Pancreas (tissue), 10 donors: ENCODE data around the gene SLC8A1. TPM values are rescaled to one million over a fixed set of nuclear protein-coding genes. Genes with fewer than 3 reads are reported as not detected.

ENCODE experiments used
- ATAC-seq, 4 donors: fragments of 200-7000 bp; cut with Tn5 transposase; one replicate each; pipeline versions ENCODE4 v1.8.0 to v1.9.1; 2020; ENCODE audit warnings: mild to moderate bottlenecking in 4 of 4, moderate library complexity in 4 of 4
- DNase-seq, 6 donors: peaks; one replicate each; pipeline ENCODE4 v3.0.0-alpha.2; 2020
- FAIRE-seq: peaks from 2 replicates; lab custom pipeline; 2012; peaks lifted over from hg19 to GRCh38; lab: Jason Lieb, UNC
- H3K27ac ChIP-seq, 4 donors: fragments of 200-600 bp; sonication (generic); 1 replicate in 3 of 4; 2 replicates in 1 of 4; pipeline versions ENCODE4 v1.5.0 to v1.8.0; 2020
- H3K27me3 ChIP-seq, 4 donors: fragments of 200-600 bp; one replicate each; pipeline ENCODE4 v1.8.0; 2021
- H3K36me3 ChIP-seq, 3 donors: fragments of 200-600 bp; sonication (generic) in 1 of 3; one replicate each; pipeline versions ENCODE4 v1.5.0 to v1.8.0; 2020 to 2021
- H3K4me1 ChIP-seq, 3 donors: fragments of 200-600 bp; one replicate each; pipeline ENCODE4 v1.8.0; 2021
- H3K4me3 ChIP-seq, 4 donors: fragments of 200-600 bp; sonication (generic) in 2 of 4; one replicate each; pipeline versions ENCODE4 v1.5.0 to v1.8.0; 2020 to 2021
- H3K9me3 ChIP-seq, 4 donors: fragments of 200-600 bp; one replicate each; pipeline ENCODE4 v1.8.0; 2021
- CTCF ChIP-seq, 4 donors: fragments of 200-600 bp; sonication (generic) in 3 of 4; IDR thresholded peaks; one replicate each; pipeline versions ENCODE4 v1.5.0 to v1.8.0; 2021; ENCODE audit warnings: antibody characterized with exemption in 4 of 4
- WGBS, 2 donors: extraction: QIAGEN DNeasy Blood & Tissue Kit; methylation state at CpG; one replicate each; pipeline ENCODE4 v1.1.7; 2013; 5-methylcytosine and 5-hydroxymethylcytosine counted together
- intact Hi-C, 3 donors: fragments of 100-400 bp; cut with DNase I; formaldehyde crosslinking; loops; one replicate each; pipeline versions ENCODE4 v1.11.1 to v1.14.2; 2022
- polyA plus RNA-seq, 2 donors: library from polyadenylated mRNA; stranded (reverse); fragments of 200-250 nt; gene quantifications; one replicate each; pipeline ENCODE4 v1.2.3, GENCODE V29; 2013
- total RNA-seq, 6 donors: library from RNA; stranded (reverse); fragmentation: NEBNext Ultra II Directional in 4 of 6; extraction: Animal tissue kit (Norgen Biotek cat#: 25700) in 4 of 6; gene quantifications; one replicate each; pipeline versions ENCODE4 v1.2.1 to v1.2.4, GENCODE V29; 2021 to 2023
- donor health status: healthy with polysubstance abuse.
- donor health status: DM: no; HTN: no; CAD: no; lungs with moderate emphysema.
- donor health status: DM: no; HTN: no; CAD: no.
- donor health status: control.
- donor health status: control.
- donor health status: Bipolar disorder and iron deficiency.
- donor health status: DM: yes; HTN: yes; CAD: no.
- donor health status: DM: no; HTN: no; CAD: no.
- donor health status: DM: no; HTN: no; CAD: no.
- donor health status: DM: yes; HTN: yes; CAD: no.

Gene SLC8A1
- total and polyA plus RNA-seq, 8 donors: 0.19 to 12.4 (median 2.3) TPM

GRCh38 chr2:40181855-40182254 is 270.0 kb downstream of the SLC8A1 start:
- TF ChIP-seq CTCF (IDR thresholded peaks at IDR 0.05): no peak
- no peaks in the 10 kb centered on the region for H3K36me3 ChIP-seq
- FAIRE-seq (no peak), ATAC-seq (no peak), DNase-seq (no peak)
- H3K4me3 ChIP-seq: no peak overlapping the region
- 69 to 78% methylated on average over 3 of the region's 3 CpGs for WGBS, 2 donors
- H3K27me3 ChIP-seq: no peaks in the 10 kb centered on the region
- no peak overlapping the region for H3K27ac ChIP-seq
- H3K4me1 ChIP-seq: no peaks in the 10 kb centered on the region
- intact Hi-C loops: no loop called here
- no peaks in the 10 kb centered on the region for H3K9me3 ChIP-seq

DNA sequence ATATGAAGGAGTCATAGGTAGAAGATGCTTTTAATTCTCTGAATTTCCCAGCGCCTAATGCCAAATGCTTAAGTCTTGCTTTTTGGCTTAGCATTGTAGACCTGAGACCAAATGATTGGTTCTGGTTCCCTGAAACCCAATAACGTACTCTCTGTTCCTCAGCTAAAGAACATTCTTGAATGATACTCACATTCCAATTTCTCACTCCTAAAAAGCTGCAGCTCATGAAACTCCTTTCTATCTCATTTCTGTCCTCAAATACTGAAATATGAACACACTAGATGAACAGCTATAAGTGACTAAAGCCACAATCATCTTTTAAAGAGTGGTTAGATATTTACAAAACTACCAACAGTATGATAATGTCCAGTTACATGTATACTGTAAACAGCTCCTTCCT is 272.1 kb downstream of the SLC8A1 start:
- H3K27me3 ChIP-seq: no peaks in the 10 kb centered on the region
- H3K27ac ChIP-seq: no peak overlapping the region
- intact Hi-C loops: no loop called here
- FAIRE-seq (no peak), DNase-seq (no peak), ATAC-seq (no peak)
- no peaks in the 10 kb centered on the region for H3K9me3 ChIP-seq
- H3K4me3 ChIP-seq: no peak overlapping the region
- TF ChIP-seq CTCF (IDR thresholded peaks at IDR 0.05): no peak
- no peaks in the 10 kb centered on the region for H3K4me1 ChIP-seq
- WGBS, 2 donors: 79 to 94% methylated on average over 2 of the region's 2 CpGs
- no peaks in the 10 kb centered on the region for H3K36me3 ChIP-seq

GRCh38 chr2:40178971-40179370 is 272.9 kb downstream of the SLC8A1 start:
- Histone ChIP-seq H3K36me3 (no peaks in the 10 kb centered on the region), H3K27ac (no peak overlapping the region), H3K4me3 (no peak overlapping the region), H3K27me3 (no peaks in the 10 kb centered on the region), H3K9me3 (no peaks in the 10 kb centered on the region), H3K4me1 (no peaks in the 10 kb centered on the region)
- DNase-seq (no peak), FAIRE-seq (no peak), ATAC-seq (no peak)
- no peak for TF ChIP-seq CTCF (IDR thresholded peaks at IDR 0.05)
- intact Hi-C loops: no loop called here
- WGBS, 2 donors: 66 to 69% methylated on average over 3 of the region's 3 CpGs

- no peak for TF ChIP-seq CTCF (IDR thresholded peaks at IDR 0.05)
- H3K36me3 ChIP-seq: no peaks in the 10 kb centered on the region
- intact Hi-C loops: no loop called here
- no peaks in the 10 kb centered on the region for H3K9me3 ChIP-seq
- H3K27ac ChIP-seq: no peak overlapping the region
- no peaks in the 10 kb centered on the region for H3K27me3 ChIP-seq
- no peak for ATAC-seq
- DNase-seq: no peak
- 75 to 83% methylated on average over 6 of the region's 6 CpGs for WGBS, 2 donors
- FAIRE-seq: no peak
- H3K4me1 ChIP-seq: no peaks in the 10 kb centered on the region
- H3K4me3 ChIP-seq: no peak overlapping the region
These were observed 273.6 kb downstream of the SLC8A1 start for GRCh38 chr2:40178171-40178778.

DNA sequence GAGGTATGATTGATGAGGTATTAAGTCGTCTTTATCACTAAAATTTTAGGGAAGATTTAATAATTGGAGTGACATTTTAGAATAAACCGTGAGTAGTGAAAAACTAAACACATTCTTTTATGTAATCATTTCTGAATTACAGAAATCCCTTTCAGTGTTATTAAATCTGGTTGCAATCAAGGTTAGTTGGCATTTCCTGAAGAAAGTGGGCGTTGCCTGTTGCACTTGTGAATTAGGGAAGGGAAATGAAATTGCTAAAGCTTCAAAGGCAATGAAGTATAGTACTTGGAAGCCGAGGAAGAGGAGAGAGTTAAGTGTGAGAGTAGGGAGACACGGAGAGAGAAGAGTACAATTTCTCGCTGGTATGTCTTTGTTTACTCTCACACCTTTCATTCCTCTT is 274.5 kb downstream of the SLC8A1 start:
- ATAC-seq (no peak), FAIRE-seq (no peak), DNase-seq (no peak)
- TF ChIP-seq CTCF (IDR thresholded peaks at IDR 0.05): no peak
- H3K9me3 ChIP-seq: no peaks in the 10 kb centered on the region
- WGBS, 2 donors: 58 to 65% methylated on average over 6 of the region's 6 CpGs
- H3K27me3 ChIP-seq: no peaks in the 10 kb centered on the region
- intact Hi-C loops: no loop called here
- H3K36me3 ChIP-seq: no peaks in the 10 kb centered on the region
- H3K4me1 ChIP-seq: no peaks in the 10 kb centered on the region
- H3K4me3 ChIP-seq: no peak overlapping the region
- H3K27ac ChIP-seq: no peak overlapping the region
